HG02588 (cell line): ENCODE data around the gene KRT78.
"Not testable (repeated sequence)": the region's sequence is repeated elsewhere in the genome, so short reads cannot be mapped to it uniquely, and the experiment has no call there.

ENCODE experiments used
- ATAC-seq: cut with Tn5 transposase; IDR thresholded peaks from one replicate; pipeline ENCODE4 v1.9.1; 2021; ENCODE audit warnings: mild to moderate bottlenecking, moderate library complexity; ENCODE audit not compliant: unreplicated experiment

The KRT78 gene

GRCh38 chr12:52798671-52799504, 49.9 kb downstream of the KRT78 start:
- ATAC-seq, result no peak

GRCh38 chr12:52798003-52798670, 50.7 kb downstream of the KRT78 start:
- no peak for ATAC-seq

- ATAC-seq, result no peak
These were observed 51.3 kb downstream of the KRT78 start for GRCh38 chr12:52797529-52797894.

- ATAC-seq, result no peak
These were observed 51.8 kb downstream of the KRT78 start for GRCh38 chr12:52796839-52797528.

- no peak for ATAC-seq
These were observed 52.4 kb downstream of the KRT78 start for GRCh38 chr12:52796429-52796794.

GRCh38 chr12:52795694-52796428, 52.9 kb downstream of the KRT78 start, which contains the start of gene KRT3:
TSS of gene KRT3 (minus strand) at chr12:52796117. CDS start at chr12:52796042, 75 bp downstream.
- no peak for ATAC-seq

GRCh38 chr12:52795332-52795674, 53.5 kb downstream of the KRT78 start:
- not testable (repeated sequence) for ATAC-seq

GRCh38 chr12:52794479-52795331, 54.1 kb downstream of the KRT78 start:
- no peak for ATAC-seq

GRCh38 chr12:52792185-52793029, 56.4 kb downstream of the KRT78 start:
- ATAC-seq, result no peak

GRCh38 chr12:52791271-52792184, 57.3 kb downstream of the KRT78 start:
- ATAC-seq, result no peak

GRCh38 chr12:52790427-52791270, 58.1 kb downstream of the KRT78 start:
- ATAC-seq, result no peak

GRCh38 chr12:52789637-52790426, 59.0 kb downstream of the KRT78 start:
- ATAC-seq, result no peak

- ATAC-seq, result no peak
These were observed 59.7 kb downstream of the KRT78 start for GRCh38 chr12:52788876-52789636.

GRCh38 chr12:52788192-52788875, 60.5 kb downstream of the KRT78 start:
- ATAC-seq, result no peak
